GM08714 (cell line): ENCODE data around the gene RNF115.
"Not testable (repeated sequence)": the region's sequence is repeated elsewhere in the genome, so short reads cannot be mapped to it uniquely, and the experiment has no call there.

Source experiments
- H3K4me3 ChIP-seq: fragments of 200-500 bp; sonication (Bioruptor generic); 2 replicates; pipeline ENCODE4 v1.5.1; 2014; ENCODE audit warnings: mild to moderate bottlenecking, low read length, inconsistent platforms
- ZNF274 ChIP-seq: IDR thresholded peaks from 2 replicates; pipeline ENCODE4 v1.6.1; 2012; ENCODE audit warnings: mild to moderate bottlenecking, low read depth, low read length

RNF115 gene

GRCh38 chr1:145773423-145773822 lies 50.5 kb downstream of the RNF115 start:
- no peak overlapping the region for H3K4me3 ChIP-seq
- no peak for TF ChIP-seq ZNF274

DNA sequence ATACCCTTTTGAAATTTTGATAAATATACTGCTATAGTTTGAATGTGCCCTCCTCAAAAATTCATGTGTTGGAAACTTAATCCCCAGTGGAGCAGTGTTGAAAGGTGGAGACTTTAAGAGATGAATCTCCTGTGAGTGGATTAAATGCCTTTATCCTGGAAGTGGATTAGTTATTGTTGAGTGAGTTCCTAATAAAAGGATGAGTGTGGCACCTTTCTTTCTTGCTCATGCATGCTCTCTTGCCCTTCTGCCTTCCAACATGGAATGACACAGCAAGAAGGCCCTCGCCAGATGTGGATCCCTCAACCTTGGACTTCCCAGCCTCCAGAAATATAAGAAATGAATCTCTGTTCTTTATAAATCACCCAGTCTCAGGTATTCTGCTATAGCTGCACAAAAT lies 52.8 kb downstream of the RNF115 start:
- no peak overlapping the region for H3K4me3 ChIP-seq
- no peak for TF ChIP-seq ZNF274

DNA sequence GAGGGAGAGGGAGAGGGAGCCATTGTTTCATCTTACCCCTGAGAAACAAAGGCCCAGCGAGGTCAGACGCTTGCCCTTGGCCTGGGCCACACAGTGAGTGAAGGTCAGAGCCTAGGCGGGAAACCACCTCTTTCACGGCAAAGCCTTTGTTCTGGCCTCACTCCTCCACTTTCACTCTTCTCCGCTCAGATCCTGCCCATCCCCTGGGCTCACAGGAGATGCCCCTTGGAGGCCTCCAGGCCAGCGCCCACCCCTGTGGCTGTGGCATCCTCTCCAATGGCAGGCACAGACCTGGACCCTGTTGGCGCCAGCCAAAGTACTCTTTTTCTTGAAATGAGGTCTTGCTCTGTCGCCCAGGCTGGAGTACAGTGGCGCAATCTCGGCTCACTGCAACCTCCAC lies 55.9 kb downstream of the RNF115 start:
- not testable (repeated sequence) for H3K4me3 ChIP-seq

DNA sequence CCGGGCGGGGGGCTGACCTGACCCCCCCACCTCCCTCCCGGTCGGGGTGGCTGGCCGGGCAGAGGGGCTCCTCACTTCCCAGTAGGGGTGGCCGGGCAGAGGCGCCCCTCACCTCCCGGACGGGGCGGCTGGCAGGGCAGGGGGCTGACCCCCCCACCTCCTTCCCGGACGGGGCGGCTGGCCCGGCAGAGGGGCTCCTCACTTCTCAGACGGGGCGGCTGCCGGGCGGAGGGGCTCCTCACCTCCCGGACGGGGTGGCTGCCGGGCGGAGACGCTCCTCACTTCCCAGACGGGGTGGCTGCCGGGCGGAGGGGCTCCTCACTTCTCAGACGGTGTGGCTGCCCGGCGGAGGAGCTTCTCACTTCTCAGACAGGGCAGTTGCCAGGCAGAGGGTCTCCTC lies 57.0 kb downstream of the RNF115 start:
- not testable (repeated sequence) for H3K4me3 ChIP-seq

- not testable (repeated sequence) for H3K4me3 ChIP-seq
Measured at GRCh38 chr1:145765585-145766360, 58.1 kb downstream of the RNF115 start.

GRCh38 chr1:145765127-145765526 lies 58.8 kb downstream of the RNF115 start:
- not testable (repeated sequence) for H3K4me3 ChIP-seq

DNA sequence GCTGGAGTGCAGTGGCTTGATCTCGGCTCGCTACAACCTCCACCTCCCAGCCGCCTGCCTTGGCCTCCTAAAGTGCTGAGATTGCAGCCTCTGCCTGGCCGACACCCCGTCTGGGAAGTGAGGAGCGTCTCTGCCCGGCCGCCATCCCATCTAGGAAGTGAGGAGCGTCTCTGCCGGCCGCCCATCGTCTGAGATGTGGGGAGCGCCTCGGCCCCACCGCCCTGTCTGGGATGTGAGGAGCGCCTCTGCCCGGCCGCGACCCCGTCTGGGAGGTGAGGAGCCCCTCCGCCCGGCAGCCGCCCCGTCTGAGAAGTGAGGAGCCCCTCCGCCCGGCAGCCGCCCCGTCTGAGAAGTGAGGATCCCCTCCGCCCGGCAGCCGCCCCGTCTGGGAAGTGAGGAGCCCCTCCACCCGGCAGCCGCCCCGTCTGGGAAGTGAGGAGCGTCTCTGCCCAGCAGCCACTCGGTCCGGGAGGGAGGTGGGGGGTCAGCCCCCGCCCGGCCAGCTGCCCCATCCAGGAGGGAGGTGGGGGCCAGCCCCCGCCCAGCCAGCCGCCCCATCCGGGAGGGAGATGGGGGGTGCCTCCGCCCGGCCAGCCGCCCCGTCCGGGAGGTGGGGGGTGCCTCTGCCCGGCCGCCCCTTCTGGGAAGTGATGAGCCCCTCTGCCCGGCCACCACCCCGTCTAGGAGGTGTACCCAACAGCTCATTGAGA lies 59.5 kb downstream of the RNF115 start:
- H3K4me3 ChIP-seq, result not testable (repeated sequence)

- not testable (repeated sequence) for H3K4me3 ChIP-seq
Measured at GRCh38 chr1:145762001-145762400, 61.9 kb downstream of the RNF115 start.

DNA sequence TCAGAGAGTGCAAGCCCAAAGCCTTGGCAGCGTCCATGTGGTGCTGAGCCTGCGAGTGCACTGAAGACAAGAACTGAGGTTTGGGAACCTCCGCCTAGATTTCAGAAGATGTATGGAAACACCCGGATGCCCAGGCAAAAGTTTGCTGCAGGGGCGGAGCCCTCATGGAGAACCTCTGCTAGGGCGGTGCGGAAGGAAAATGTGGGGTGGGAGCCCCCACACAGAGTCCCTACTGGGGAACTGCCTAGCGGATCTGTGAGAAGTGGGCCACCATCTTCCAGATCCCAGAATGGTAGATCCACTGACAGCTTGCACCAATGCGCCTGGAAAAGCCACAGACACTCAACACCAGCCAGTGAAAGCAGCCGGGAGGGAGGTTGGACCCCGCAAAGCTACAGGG lies 62.4 kb downstream of the RNF115 start:
- H3K4me3 ChIP-seq, result not testable (repeated sequence)

- not testable (repeated sequence) for H3K4me3 ChIP-seq
Measured at GRCh38 chr1:145760395-145760949, 63.4 kb downstream of the RNF115 start.

DNA sequence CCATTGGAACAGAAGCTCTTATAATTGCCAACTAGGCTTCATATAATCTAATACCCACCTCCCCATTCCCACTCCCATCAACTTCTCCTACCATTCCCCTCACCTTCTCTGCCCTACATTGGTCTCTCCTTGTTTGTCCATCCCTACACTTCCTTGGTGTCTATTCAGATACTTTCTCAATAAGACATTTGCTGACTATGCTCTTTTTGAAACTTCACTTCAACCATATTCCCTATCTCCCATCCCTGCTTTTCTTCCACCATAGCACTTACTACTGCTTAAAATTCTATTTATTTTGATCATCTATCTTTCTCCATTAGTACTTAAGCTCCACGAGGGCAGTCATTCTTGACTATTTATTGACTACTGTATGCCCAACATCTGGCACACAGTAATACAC lies 64.2 kb downstream of the RNF115 start:
- TF ChIP-seq ZNF274, result no peak
- no peak overlapping the region for H3K4me3 ChIP-seq

- no peak for TF ChIP-seq ZNF274
- H3K4me3 ChIP-seq, result no peak overlapping the region
Measured at GRCh38 chr1:145758575-145758974, 65.3 kb downstream of the RNF115 start.

- no peak for TF ChIP-seq ZNF274
- no peak overlapping the region for H3K4me3 ChIP-seq
Measured at GRCh38 chr1:145758116-145758515, 65.8 kb downstream of the RNF115 start.

DNA sequence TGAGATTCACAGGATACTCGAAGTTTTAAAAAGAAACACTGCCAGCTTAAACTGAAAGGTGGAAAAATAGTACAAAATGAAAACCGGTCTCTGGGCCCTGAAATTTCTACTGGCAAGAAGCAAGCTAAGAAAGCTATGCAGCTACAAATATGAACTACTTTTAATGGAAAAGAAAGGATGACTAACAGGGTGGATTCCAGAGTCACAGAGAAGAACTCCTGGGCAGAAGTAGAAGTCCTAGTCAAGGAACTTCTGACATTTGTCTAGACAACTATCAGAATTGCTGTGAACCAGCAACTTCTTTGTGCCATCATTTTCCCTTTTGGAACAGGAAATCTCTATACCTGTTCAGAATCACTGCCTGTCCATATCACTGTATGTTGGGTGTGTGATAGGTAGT lies 66.5 kb downstream of the RNF115 start:
- no peak for TF ChIP-seq ZNF274
- H3K4me3 ChIP-seq, result no peak overlapping the region

GRCh38 chr1:145751491-145752037 lies 72.3 kb downstream of the RNF115 start:
- H3K4me3 ChIP-seq, result no peak overlapping the region
- TF ChIP-seq ZNF274, result no peak

GRCh38 chr1:145750426-145750825 lies 73.5 kb downstream of the RNF115 start:
- no peak overlapping the region for H3K4me3 ChIP-seq
- TF ChIP-seq ZNF274, result no peak
